CD4-positive, alpha-beta T cell (primary cell): ENCODE measurements around the gene NKAIN1. TPM values are rescaled to one million over a fixed set of nuclear protein-coding genes. Genes with fewer than 3 reads are reported as not detected.

Source experiments
- ATAC-seq: fragments of 200-7000 bp; cut with Tn5 transposase; one replicate; pipeline ENCODE4 v1.10.0; 2022; ENCODE audit warnings: mild to moderate bottlenecking; ENCODE audit not compliant: poor library complexity
- CTCF ChIA-PET: fragments of 350-600 bp; sonication (Branson Sonifier 250); formaldehyde crosslinking; loops from one replicate; lab custom pipeline; 2021; ENCODE audit warnings: antibody characterized with exemption, inconsistent platforms; lab: Charles Lee
- POLR2A ChIA-PET: fragments of 350-600 bp; sonication (Branson Sonifier 250); formaldehyde crosslinking; loops from one replicate; lab custom pipeline; 2021; ENCODE audit warnings: antibody characterized with exemption, inconsistent platforms; lab: Charles Lee
- DNase-seq, 14 experiments: peaks; one replicate each; pipeline ENCODE4 v3.0.0-alpha.2; 2013 to 2020; ENCODE audit warnings: mixed read lengths in 2 of 14
- H3K27ac ChIP-seq, 2 donors: one replicate each; pipeline versions ENCODE4 v1.5.1 to v1.7.0; 2013; ENCODE audit warnings: low read length in 2 of 2, low read depth in 1 of 2, mild to moderate bottlenecking in 1 of 2
- H3K27me3 ChIP-seq, 2 experiments: 1 replicate in 1 of 2; 2 replicates in 1 of 2; pipeline versions ENCODE4 v1.6.1 to v1.7.0; 2013; ENCODE audit warnings: low read length in 2 of 2, control low read depth in 1 of 2, mild to moderate bottlenecking in 1 of 2, moderate library complexity in 1 of 2; ENCODE audit not compliant: insufficient read depth in 2 of 2, control insufficient read depth in 1 of 2
- H3K36me3 ChIP-seq: one replicate; pipeline ENCODE4 v1.6.1; 2013; ENCODE audit warnings: low read length, control low read depth; ENCODE audit not compliant: insufficient read depth
- H3K4me1 ChIP-seq: one replicate; pipeline ENCODE4 v1.6.1; 2013; ENCODE audit warnings: low read length, control low read depth; ENCODE audit not compliant: insufficient read depth
- H3K4me3 ChIP-seq: one replicate; pipeline ENCODE4 v1.5.1; 2013; ENCODE audit warnings: mild to moderate bottlenecking, low read length, moderate library complexity
- H3K9me3 ChIP-seq, 2 experiments: 1 replicate in 1 of 2; 2 replicates in 1 of 2; pipeline versions ENCODE4 v1.6.1 to v1.7.0; 2013; ENCODE audit warnings: low read length in 2 of 2, mild to moderate bottlenecking in 2 of 2, control low read depth in 1 of 2, moderate library complexity in 1 of 2; ENCODE audit not compliant: control insufficient read depth in 1 of 2, insufficient read depth in 1 of 2
- H3K27ac Mint-ChIP-seq: one replicate; pipeline ENCODE4 v1.8.0; 2020; ENCODE audit warnings: mixed read lengths
- H3K27me3 Mint-ChIP-seq: one replicate; pipeline ENCODE4 v1.8.0; 2021; ENCODE audit warnings: mixed read lengths
- H3K36me3 Mint-ChIP-seq: one replicate; pipeline ENCODE4 v1.8.0; 2021; ENCODE audit warnings: low read depth, mixed read lengths
- H3K4me1 Mint-ChIP-seq: one replicate; pipeline ENCODE4 v1.8.0; 2021; ENCODE audit warnings: low read depth, mixed read lengths
- H3K4me3 Mint-ChIP-seq: one replicate; pipeline ENCODE4 v1.8.0; 2020; ENCODE audit warnings: mild to moderate bottlenecking, mixed read lengths
- H3K9me3 Mint-ChIP-seq: one replicate; pipeline ENCODE4 v1.8.0; 2020; ENCODE audit warnings: mixed read lengths
- CTCF ChIP-seq: fragments of 200-600 bp; IDR thresholded peaks from one replicate; pipeline ENCODE4 v1.8.0; 2022; ENCODE audit warnings: antibody characterized with exemption, mild to moderate bottlenecking
- intact Hi-C, 2 experiments: fragments of 100-400 bp; cut with DNase I in 1 of 2; cut with micrococcal nuclease in 1 of 2; formaldehyde crosslinking; loops; one replicate each; pipeline versions ENCODE4 v1.15.1 to v1.9.0; 2023 to 2025; cut with DNase I, micrococcal nuclease
- total RNA-seq, 174 experiments: library from RNA in 2 of 174; stranded (reverse) in 2 of 174; gene quantifications; one replicate each; pipeline ENCODE4 v1.2.3 and lab custom pipeline; 2021 to 2026

Gene NKAIN1
- total RNA-seq, 2 experiments from 2014 or later, result not detected

GRCh38 chr1:31243501-31244286 is 4.0 kb upstream of the NKAIN1 start:
- Mint-ChIP-seq H3K27me3 (peaks cover 24% of the 10 kb centered on the region), H3K4me3 (no peak overlapping the region), H3K9me3 (no peaks in the 10 kb centered on the region), H3K4me1 (peaks cover 14% of the 10 kb centered on the region), H3K36me3 (no peaks in the 10 kb centered on the region), H3K27ac (no peak overlapping the region)
- no peak for TF ChIP-seq CTCF
- ATAC-seq (no peak), DNase-seq (no peak)
- H3K4me1 ChIP-seq, result no peaks in the 10 kb centered on the region
- H3K36me3 ChIP-seq, result no peaks in the 10 kb centered on the region
- no peak overlapping the region for H3K4me3 ChIP-seq
- H3K27me3 ChIP-seq, result peaks cover 16% of the 10 kb centered on the region in 2 experiments
- CTCF ChIA-PET, result no interaction called here
- H3K27ac ChIP-seq, result no peak overlapping the region
- intact Hi-C loops, result no loop called here
- H3K9me3 ChIP-seq, result no peaks in the 10 kb centered on the region
- POLR2A ChIA-PET, result no interaction called here

GRCh38 chr1:31241321-31241720 is 1.6 kb upstream of the NKAIN1 start:
- Mint-ChIP-seq H3K4me3 (no peak overlapping the region), H3K27me3 (peaks cover 44% of the 10 kb centered on the region), H3K36me3 (no peaks in the 10 kb centered on the region), H3K4me1 (peaks cover 15% of the 10 kb centered on the region), H3K27ac (no peak overlapping the region), H3K9me3 (no peaks in the 10 kb centered on the region)
- H3K36me3 ChIP-seq, result no peaks in the 10 kb centered on the region
- ChIA-PET POLR2A (no interaction called here), CTCF (no interaction called here)
- H3K4me1 ChIP-seq, result no peaks in the 10 kb centered on the region
- TF ChIP-seq CTCF, result no peak
- no peak overlapping the region for H3K4me3 ChIP-seq
- ATAC-seq (no peak), DNase-seq (no peak)
- intact Hi-C loops, result no loop called here
- no peaks in the 10 kb centered on the region for H3K9me3 ChIP-seq
- peaks cover 39 to 40% of the 10 kb centered on the region in 2 experiments for H3K27me3 ChIP-seq
- H3K27ac ChIP-seq, result no peak overlapping the region

- Mint-ChIP-seq H3K4me3 (peak overlapping the region; percentile 34), H3K27me3 (peaks cover 65% of the 10 kb centered on the region), H3K9me3 (no peaks in the 10 kb centered on the region), H3K36me3 (no peaks in the 10 kb centered on the region), H3K4me1 (peaks cover 15% of the 10 kb centered on the region), H3K27ac (no peak overlapping the region)
- intact Hi-C loops, result no loop called here
- H3K36me3 ChIP-seq, result no peaks in the 10 kb centered on the region
- ATAC-seq (no peak), DNase-seq (no peak)
- H3K27me3 ChIP-seq, result peaks cover 48 to 51% of the 10 kb centered on the region in 2 experiments
- ChIA-PET CTCF (no interaction called here), POLR2A (no interaction called here)
- no peak overlapping the region for H3K27ac ChIP-seq
- TF ChIP-seq CTCF, result no peak
- no peak overlapping the region for H3K4me3 ChIP-seq
- no peaks in the 10 kb centered on the region for H3K9me3 ChIP-seq
- no peaks in the 10 kb centered on the region for H3K4me1 ChIP-seq
Observed at GRCh38 chr1:31238986-31239613, 587 bp downstream of the NKAIN1 start.
